NCI-H146 treated with DMSO at 0.1 percent for 48 hours (cell line): ENCODE results near the gene CCDC85B.
"Not testable (repeated sequence)": the region's sequence is repeated elsewhere in the genome, so short reads cannot be mapped to it uniquely, and the experiment has no call there.

Experiments
- DNase-seq: peaks from one replicate; lab custom pipeline; 2025; ENCODE audit not compliant: unreplicated experiment; lab: John Stamatoyannopoulos, UW

Gene CCDC85B

DNA sequence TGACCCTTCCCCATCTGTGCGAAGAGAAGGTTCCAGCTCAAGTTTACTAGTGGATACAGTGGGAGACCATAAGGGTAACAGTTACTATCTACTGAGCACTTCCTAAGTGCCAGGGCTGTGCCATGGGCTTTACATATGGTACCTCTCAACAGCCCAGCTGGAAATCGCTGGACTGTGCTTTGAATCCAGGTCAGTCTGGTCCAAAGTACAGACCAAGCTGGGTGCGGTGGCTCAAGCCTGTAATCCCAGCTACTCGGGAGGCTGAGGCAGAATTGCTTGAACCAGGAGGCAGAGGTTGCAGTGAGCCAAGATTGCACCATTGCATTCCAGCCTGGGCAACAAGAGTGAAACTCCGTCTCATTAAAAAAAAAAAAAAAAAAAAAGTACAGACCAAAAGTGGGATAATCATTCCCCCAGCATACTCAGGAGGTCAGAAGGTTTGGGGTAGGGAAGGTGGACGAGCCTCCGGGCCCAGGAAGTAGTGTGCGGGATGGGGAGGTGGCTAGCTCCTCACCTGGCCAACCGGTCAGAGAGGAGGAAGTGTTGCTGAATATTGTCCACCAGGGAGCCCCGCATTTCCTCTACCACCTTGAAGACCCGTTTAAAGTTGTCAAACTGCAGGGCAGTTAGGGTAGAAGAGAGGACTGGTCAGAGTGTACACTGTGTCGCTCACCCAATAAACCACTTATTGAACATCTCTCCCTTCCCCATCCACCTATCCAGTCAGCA is 4.5 kb upstream of the CCDC85B start:
- DNase-seq, result no peak

DNA sequence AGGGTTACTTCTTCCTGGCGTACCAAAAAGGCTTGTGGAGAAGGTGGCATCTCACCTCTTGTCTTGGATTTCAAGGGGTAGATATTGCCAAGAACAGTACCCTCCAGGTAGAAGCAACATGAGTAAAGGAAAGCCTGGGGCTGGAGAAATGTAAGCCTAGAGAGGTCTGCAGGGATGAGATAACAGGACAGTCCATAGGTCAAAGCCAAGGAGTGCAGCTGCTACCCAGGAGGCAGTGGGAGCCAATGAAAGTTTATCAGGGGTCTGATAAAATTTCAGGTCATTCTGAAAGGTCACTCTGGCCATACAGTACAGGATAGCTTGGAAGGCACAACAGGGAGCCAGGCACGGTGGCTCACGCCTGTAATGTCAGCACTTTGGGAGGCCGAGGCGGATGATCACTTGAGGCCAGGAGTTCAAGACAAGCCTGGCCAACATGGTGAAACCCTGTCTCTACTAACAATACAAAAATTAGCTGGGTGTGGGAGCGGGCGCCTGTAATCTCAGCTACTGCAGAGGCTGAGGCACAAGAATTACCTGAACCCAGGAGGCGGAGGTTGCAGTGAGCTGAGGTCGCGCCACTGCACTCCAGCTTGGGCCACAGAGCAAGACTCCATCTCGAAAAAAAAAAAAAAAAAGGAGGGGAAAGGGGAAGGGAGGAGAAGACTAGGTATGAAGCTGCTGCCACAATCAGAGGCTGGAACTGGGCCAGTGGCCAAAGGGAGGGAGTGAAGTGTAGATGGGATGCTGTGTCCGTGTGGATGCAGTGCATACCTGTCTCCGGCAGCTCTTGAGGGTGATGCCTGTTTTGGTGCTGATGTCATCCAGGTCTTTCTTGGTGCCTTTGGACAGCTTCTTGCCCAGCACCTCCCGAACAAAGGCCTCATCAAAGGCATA is 3.4 kb upstream of the CCDC85B start:
- DNase-seq, result no peak

DNA sequence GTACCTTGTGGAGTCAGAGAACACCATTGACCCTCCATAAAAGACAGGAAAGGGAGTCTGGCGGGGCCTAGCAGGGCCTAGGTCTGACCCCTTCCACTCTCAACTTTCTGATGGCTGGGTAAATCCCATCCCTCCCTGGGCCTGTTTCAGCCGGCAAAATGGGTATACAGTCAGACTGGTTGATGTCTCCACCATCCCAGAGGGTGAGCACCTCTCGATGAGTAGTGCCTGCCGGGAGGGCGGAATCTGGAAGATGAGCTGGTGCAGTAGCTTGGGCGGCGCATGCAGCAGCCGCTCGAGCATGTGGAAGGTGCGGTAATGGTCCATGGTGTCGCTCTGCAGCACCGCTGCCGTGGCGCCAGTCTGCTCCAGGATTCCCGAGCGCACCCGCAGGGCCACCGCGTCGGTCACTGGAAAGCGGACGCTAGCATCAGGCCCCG is 2.7 kb upstream of the CCDC85B start:
- no peak for DNase-seq

DNA sequence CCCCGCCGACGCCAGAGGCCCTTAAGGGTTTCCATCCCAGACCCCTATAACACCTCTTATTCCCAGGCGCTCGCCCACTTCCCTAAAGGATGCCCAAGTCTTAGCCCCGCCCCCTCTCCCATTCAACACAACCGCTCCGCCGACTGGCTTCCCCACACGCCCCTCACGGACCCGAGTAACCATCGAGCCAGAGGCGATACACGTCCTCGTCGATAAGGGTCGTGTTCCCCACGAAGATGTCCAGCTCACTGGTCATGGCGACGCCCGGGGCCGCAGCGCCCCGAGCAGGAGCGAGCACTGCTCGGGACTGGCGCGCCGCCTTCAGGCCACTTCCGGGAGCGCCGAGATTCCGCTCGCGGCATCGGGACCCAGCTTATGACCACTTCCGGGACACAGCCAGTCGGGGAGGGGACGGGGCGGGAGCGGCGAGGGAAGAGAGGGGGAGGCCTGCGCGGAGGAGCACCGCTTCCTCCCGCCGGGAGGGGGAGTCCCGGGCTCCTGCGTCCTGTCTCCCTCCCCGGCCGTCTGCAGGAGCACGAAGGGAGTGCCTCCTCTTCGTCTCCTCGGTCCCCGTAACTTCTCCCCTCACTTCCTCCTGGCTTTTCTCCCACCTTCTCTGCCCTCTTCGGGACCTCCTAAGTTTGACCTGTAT is 2.2 kb upstream of the CCDC85B start, which contains the start of gene FIBP:
FIBP (minus strand) TSS at position 309 of the 652 bp plus-strand sequence; CDS start at position 256, 53 bp downstream.
- DNase-seq, result peak; percentile 81

DNA sequence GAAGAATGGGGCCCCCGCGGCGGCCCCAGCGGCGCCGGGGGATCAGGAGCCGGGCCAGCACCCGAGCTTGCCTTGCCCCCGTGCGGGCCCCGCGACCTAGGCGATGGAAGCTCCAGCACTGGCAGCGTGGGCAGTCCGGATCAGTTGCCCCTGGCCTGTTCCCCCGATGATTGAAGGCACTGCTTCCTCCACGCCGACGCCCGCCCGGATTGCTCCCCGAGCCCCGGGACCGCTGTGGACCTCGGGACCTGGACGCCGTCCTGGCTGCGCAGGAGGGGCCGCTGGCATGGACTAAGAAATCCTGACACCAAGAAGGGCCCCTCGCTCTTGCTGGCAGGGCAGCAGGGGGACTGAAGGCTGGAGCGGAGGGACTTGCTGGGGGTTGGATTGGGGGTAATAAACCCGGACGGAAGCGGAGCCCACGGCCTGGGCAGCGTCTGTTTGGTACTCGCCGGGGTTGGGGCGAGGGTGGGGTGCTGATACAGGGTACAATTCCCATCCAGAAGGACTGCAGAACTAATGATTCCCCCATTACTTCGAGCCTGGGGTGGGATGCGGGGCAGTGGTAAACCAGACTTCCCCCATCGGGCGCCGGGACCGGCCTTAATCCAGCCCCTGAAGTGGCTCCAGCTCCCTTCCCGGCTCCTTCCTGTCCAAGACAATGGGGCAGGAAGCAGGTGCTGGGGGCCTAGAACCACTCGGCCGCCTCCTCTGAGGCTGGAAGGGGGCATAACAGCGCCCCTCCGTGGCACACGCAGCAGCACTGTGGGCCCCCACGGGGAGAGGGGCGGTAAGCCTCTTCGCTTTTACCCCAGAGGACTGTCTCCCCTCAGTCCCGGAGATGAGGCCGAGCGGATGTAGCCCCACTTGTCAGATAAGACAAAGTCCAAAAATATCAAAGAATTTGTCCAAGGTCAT is 1.0 kb downstream of the CCDC85B start:
- no peak for DNase-seq

DNA sequence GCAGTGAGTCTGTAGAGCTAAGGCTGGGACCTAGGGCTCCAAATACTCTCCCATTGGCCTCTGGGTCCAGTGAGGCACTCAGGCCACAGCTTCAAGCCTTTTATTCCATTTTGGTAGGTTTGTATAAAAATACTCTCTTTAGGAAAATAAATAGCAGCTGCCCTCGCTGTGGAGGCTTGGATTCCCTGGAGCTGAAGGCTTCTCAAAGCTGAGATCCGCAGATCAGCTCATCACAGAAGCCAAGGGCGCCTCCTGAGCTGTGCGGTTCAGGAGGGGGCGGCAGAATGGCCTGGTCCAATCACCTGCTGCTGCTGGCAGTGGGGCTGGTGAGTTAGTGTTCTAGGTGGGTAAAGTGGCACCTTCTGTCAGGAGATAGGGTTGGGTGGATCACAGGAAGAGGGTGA is 1.7 kb downstream of the CCDC85B start:
- DNase-seq, result not testable (repeated sequence)

DNA sequence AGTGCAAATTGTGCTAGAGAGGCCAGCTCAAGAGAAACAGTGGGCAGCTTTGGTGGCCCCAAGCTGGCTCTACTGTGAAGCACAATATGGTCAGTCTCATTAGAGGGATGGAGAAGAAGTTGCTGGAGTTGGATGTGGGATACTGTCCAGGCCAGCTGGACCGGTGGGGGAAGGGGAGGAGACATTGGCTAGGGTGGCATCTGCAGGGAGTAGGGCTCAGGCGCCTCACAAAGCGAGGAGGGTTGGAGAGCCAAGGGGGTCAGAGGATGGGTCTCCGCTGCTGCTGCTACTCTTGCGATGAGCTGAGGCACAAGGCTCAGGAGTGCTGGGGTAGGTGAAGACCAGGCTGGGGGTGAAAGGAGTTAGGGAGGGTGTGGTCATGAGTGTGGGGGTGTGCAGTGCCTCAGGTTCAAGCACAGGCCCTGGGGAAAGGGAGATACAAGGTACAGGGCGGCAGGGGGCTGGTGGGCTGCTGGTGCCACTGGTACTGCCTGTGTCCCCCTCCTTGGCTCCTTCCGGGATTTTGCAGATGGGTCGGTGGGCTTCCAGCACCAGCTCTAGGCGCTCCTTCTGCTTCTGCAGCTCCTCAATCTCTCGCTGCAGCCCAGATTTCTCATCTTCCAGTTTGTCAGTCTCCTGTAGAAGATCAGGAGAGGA is 2.3 kb downstream of the CCDC85B start:
- DNase-seq, result no peak

DNA sequence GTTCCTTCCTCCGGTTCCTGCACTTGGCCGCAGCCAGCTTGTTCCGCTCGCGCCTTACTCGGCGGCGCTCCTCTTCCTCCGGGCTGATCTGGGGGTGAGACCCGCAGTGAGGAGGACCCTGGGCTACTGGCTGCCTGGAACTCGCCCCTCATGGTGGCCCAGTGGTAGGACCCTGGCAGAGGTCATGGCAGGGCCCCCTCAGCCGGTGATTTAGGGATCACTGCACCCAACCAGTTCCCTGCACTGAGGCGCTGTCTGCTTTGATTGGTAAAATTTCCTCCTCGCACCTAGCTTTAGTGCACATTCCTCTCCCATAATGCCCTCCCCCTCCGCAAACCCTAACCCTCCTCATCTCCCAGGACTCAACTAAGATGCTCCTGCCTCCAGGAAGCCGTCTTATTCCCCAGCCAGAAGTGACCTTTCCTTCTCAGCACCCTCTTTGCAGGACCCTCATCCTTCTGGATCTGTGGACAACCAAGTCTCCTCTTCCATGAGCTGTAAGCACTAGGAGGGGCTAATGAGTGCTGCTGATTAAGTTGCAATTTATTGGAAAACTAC is 3.6 kb downstream of the CCDC85B start:
- DNase-seq, result no peak

DNA sequence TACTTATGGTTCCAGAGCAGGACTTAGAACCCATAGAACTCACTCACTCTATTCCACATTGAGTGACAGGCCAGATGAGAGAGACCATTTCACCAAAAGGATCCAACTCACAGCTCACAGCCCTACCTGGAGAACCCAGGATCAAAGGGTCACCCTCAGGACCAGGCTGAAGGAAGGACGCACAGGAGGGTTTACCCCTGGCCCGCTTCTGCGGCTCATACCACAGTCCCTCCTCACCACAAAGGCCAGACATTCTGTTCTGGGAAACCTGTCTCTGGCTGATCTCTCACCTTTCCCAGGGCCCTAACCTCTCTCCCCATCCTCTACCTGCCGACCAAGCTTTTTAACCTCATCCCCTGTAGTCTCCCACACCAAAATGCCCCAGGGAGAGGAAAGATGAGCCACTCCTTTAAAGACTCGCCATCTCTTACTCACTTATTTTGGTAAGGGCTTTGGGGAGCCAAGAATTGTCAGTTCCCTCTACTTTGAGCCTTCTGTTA is 5.1 kb downstream of the CCDC85B start:
- no peak for DNase-seq

DNA sequence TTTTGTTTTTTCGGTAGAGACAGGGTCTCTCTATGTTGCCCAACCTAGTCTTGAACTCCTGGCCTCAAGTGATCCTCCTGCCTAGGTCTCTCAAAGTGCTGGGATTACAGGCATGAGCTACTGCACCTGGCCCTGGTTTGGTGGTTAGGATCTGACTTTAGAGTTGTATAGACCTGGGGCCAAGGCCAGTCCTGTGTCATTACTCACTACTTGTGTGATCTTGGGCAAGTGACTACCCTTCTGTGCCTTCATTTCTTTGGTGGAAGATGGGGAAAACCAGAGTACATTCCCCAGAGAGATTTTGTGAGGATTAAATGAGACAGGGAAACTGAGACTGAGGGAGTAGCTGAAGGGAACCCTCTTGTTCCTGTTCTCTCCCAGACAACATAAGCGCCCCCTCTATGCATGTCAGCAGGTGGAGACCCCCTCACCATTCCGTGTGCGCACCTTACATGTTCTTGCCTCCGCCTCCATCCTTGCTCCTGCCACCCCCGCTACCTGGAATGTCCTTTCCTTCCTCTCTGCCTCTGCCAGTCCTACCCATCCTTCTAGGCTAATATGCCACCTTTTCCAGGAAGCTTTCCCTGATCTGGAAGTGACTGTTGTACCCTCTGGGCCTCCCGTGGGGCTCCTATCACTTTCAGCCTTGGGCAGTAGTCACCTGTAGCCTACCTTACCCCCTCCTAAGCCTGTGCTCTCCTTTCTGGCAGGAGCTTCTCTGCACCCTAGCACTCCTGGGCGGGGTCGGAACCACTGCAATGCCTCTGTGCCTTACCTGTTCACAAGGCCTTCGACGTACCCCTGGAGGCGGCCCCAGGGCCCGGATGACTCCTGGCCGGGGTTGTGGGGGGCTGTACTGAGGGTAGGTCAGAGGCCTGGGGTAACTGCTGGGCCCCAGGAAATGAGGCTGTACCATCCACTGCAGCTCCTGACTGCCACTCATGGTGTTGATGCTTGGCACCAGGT is 5.8 kb downstream of the CCDC85B start:
- no peak for DNase-seq

DNA sequence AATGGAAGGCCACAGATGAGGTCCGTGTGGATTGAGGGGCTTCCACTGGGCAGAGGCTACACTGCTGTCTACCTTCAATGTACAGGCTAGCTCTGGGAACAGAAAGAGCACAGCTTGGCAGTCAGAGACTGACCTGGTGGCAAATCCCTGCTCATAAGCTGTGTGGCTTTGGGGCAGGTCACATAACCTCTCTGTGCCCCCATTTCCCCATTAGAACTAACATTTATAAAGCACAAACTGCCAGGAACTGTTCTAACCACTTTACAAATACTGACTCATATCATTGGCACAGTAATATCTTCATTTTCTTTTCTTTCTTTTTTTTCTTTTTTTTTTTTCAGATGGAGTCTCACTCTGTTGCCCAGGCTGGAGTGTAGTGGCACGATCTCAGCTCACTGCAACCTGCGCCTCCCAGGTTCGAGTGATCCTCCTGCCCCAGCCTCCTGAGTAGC is 6.6 kb downstream of the CCDC85B start:
- no peak for DNase-seq

DNA sequence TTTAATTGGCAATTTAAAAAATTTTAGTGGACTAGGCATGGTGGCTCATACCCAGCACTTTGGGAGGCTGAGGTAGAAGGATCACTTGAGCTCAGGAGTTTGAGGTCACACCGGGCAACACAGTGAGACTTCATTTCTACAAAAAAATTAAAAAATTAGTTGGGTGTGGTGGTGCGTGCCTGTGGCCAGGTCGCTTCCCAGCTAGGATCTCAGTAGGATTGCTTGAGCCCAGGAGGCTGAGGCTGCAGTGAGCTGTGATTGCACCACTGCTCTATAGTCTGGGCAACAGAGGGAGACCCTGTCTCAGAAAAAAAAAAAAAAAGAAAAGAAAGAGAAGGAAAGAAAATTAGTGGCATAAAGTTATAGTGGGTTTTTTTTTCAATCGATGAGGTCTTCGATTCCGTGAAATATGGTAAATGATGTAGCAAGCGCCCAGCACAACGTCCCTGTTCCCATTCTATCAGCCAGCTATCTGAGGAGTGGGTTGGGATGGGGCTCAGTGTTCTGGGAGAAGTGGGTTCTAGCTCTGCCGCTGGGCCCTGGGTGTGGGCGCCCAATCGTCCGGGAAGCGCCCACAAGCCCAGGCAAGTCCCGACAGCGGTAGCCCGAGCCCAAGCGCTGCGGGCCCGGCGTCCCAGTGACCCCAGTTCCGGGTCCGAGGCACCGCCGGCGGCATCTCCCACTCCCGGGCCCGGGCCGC is 8.3 kb downstream of the CCDC85B start:
- no peak for DNase-seq

DNA sequence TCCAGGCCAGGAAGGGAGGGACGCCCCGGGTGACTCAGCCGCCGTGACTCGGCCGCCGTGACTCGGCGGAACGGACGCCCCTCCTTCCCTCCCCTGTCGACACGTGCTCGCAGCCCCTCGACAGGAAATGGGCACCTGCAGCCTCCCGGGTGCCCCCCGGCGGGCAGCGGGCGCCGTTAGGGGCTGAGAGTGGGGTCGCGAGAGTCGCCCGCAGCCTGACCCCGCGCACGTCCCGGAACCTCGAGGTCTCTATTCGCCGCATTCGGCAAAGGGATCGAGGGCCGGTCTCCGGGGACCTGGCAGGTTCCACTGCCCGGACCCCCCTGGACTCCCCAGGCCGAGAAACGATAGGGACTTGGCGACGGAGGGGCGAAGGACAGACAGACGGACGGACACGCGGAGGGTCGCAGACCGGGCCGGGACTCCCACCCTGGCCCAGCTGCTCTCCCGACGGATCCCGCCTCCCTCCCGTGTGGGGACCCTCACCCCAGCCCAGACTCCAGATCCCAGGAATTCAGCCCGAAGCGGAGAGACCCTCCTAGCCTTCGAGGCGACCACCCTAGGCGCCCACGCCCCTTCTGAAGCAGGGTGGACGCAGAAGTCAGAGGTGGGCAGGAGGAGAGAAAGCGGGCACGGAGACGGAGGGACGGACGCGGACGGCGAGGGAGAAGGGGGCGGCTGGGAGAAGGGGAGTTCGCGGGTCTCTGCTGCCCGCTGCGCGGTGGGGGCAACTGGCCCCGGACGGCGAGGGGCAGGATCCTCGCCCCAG is 9.1 kb downstream of the CCDC85B start:
- no peak for DNase-seq

DNA sequence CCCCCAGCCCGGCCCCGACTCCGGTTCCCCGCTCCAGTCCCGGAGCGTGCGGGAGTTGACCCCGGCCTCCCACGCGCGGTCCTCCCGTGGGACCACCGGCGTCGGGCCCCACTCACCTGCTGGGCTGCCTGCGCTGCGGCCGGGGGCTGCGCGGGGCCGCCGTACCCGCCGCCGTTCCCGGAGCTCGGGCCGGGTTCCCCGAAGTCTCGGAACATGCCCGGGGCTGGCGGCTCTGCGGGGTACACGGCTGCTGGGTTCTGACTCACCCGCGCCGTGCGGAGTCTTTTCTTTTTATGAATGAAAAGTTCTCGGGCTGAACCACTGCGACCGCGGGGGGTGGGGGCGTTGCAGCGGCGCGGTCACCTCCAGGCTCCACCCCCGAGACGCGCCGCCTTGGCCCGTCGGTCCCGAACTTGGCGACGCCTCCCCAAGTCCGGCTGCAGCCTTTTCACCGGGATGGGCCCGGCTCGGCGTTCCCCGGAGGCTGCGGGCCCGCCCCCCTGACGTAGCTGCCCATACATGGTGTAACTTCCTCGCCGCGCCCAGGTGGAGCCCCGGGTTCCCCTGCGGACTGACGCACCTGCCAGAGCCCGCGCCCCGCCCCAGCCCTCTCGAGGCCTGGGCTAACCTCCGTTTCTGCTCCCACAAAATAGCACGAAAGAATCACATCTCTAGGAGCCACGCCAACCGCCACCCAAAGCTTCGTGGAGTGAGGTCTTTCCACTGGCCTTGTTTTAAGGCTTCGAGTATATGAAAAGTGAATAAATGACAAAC is 9.8 kb downstream of the CCDC85B start, which contains the start of gene FOSL1:
FOSL1 (minus strand) TSS at position 264 of the 774 bp plus-strand sequence; CDS start at position 215, 49 bp downstream.
- peak; percentile 68 for DNase-seq

DNA sequence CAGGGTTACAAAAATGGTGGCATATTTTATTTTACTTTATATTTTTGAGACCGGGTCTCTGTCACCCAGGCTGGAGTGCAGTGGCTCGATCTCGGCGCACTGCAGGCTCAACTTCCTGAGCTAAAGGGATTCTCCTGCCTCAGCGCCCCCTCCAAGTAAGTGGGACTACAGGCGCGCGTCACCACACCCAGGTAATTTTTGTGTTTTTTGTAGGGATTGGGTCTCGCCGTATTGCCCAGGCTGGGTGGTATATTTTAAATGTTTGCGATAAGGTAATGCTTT is 10.4 kb downstream of the CCDC85B start:
- DNase-seq, result no peak

DNA sequence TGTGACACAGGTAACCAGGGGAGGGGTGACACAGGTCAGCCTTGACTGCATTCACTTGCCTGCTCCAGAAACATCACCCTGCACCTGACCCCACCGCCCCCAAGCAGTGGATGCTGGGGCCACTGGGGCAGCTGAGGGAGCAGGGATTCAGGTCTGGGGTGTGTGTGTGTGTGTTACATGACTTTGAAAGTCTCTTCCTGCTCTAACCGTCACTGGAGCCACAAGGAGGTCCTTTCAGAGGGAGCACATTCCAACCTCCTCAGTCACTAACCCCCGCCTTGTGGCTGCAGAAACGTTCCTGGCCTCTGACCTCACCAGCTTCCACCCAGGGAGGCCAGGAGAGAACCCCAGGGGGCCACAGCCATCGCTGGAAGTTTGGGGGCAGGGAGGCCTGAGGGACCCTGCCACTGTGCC is 12.6 kb downstream of the CCDC85B start:
- no peak for DNase-seq
